ENCODE measurements around the gene TXNRD3.

The TXNRD3 gene

DNA sequence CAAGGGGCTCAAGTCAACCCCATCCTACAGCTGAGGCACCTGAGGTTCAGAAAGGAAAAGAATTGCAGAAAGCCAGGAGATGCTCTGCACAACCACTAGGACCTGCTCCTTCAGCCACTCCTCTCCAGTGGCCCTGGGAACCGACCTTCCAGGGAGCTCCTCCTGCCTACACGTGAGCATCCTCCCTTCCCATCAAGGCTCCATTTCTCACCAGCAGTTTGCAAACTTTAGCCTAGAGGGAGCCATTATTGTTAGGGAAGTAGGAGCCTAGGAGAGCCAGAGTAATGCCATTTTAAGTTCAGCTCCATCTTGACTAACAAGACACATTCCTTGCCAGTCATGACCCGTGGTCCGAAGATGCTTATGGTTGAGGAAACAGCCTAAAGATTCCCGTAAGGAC is 37.9 kb upstream of the TXNRD3 start:
- TF ChIP-seq, protein P1, sequence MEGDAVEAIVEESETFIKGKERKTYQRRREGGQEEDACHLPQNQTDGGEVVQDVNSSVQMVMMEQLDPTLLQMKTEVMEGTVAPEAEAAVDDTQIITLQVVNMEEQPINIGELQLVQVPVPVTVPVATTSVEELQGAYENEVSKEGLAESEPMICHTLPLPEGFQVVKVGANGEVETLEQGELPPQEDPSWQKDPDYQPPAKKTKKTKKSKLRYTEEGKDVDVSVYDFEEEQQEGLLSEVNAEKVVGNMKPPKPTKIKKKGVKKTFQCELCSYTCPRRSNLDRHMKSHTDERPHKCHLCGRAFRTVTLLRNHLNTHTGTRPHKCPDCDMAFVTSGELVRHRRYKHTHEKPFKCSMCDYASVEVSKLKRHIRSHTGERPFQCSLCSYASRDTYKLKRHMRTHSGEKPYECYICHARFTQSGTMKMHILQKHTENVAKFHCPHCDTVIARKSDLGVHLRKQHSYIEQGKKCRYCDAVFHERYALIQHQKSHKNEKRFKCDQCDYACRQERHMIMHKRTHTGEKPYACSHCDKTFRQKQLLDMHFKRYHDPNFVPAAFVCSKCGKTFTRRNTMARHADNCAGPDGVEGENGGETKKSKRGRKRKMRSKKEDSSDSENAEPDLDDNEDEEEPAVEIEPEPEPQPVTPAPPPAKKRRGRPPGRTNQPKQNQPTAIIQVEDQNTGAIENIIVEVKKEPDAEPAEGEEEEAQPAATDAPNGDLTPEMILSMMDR (IDR thresholded peaks at IDR 0.05; ENCODE audit: low read depth, low read length, missing control alignments), result no peak
- no peak overlapping the region for H3K4me3 ChIP-seq (ENCODE audit: low read depth, low read length)
- in situ Hi-C loops (cut with HindIII; ENCODE audit: low sequenced_read_pairs), result no loop called here
- DNase-seq (ENCODE audit: low read depth), result no peak

DNA sequence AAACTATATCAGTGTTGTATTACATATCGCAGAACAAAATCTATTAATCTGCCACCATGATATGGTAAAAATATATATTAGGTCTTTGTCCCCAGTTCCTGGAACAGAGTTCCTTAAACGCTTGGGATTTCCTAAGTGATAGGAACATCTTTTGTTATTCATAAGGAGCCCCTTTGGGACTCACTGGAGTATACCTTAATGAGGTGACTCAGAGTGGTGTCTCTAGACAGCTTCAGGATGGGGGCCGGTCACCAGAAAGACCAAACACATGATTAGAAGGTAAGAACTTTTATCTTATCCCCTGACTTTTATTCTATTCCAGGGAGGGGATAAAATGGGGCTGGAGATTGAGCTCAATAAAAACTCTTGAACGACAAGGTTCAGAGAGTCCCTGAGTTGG is 36.8 kb upstream of the TXNRD3 start:
- no peak for DNase-seq (ENCODE audit: low read depth)
- in situ Hi-C loops (cut with HindIII; ENCODE audit: low sequenced_read_pairs), result no loop called here
- no peak overlapping the region for H3K4me3 ChIP-seq (ENCODE audit: low read depth, low read length)
- TF ChIP-seq, protein P1 (IDR thresholded peaks at IDR 0.05; ENCODE audit: low read depth, low read length, missing control alignments), result no peak

DNA sequence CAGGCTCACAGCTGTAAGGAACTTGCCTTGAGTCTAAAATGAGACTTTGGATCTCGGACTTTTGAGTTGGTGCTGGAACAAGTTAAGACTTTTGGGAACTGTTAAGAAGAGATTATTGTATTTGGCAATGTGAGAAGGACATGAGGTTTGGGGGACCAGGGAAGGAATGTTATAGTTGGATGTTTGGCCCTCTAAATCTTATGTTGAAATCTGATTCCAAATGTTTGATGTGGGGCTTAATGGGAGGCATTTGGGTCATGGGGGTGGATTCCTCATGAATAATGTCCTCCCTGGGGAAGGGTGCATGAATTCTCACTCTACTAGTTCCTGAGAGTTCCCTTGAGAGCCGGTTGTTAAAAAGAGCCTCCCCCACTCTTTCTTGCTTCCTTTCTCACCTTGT is 30.6 kb upstream of the TXNRD3 start:
- DNase-seq (ENCODE audit: low read depth), result no peak
- H3K4me3 ChIP-seq (ENCODE audit: low read depth, low read length), result no peak overlapping the region
- TF ChIP-seq, protein P1 (IDR thresholded peaks at IDR 0.05; ENCODE audit: low read depth, low read length, missing control alignments), result no peak
- in situ Hi-C loops (cut with HindIII; ENCODE audit: low sequenced_read_pairs), result no loop called here

DNA sequence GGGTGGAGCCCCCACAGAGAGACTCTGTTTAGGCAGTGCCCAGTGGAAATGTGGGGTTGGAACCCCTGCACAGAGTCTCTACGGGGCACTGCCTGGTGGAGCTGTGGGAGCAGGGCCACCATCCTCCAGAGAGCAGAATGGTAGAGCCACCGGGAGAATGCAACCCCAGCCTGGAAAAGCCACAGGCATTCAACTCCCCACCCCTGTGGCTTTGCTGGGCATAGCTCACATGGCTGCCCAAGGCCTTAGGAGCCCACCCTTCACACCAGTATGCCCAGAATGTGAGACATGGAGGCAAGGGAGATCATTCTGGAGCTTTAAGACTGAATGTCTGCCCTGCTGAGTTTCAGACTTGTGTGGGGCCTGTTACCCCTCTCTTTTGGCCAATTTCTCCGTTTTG is 30.1 kb upstream of the TXNRD3 start:
- H3K4me3 ChIP-seq (ENCODE audit: low read depth, low read length), result no peak overlapping the region
- no peak for DNase-seq (ENCODE audit: low read depth)
- TF ChIP-seq, protein P1 (IDR thresholded peaks at IDR 0.05; ENCODE audit: low read depth, low read length, missing control alignments), result no peak
- in situ Hi-C loops (cut with HindIII; ENCODE audit: low sequenced_read_pairs), result no loop called here

DNA sequence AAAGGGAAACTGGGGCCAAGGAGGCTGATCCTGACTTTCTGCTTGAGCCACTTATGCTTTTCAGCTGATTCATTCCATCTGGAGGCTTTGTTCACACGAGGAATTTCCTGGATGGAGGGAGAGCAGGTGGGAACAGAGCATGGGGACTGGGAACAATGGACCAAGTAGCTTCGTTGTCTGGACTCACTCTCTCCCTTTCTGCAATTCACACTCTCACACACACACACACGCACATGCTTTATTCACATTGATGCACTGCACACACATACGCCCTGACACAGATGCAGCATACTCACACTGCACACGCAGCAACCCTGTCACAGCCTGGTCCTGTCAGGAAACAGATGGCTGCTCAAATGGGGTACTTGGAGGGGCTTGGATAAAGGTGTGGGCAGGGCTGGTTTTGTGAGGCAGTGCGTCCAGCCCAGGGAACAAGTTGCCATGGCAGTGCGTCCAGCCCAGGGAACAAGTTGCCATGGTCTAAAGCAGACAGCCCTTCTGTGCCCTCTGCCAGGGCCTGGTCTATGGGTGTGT is 29.4 kb upstream of the TXNRD3 start:
- H3K4me3 ChIP-seq (ENCODE audit: low read depth, low read length), result no peak overlapping the region
- TF ChIP-seq, protein P1 (IDR thresholded peaks at IDR 0.05; ENCODE audit: low read depth, low read length, missing control alignments), result no peak
- in situ Hi-C loops (cut with HindIII; ENCODE audit: low sequenced_read_pairs), result no loop called here
- DNase-seq (ENCODE audit: low read depth), result no peak

DNA sequence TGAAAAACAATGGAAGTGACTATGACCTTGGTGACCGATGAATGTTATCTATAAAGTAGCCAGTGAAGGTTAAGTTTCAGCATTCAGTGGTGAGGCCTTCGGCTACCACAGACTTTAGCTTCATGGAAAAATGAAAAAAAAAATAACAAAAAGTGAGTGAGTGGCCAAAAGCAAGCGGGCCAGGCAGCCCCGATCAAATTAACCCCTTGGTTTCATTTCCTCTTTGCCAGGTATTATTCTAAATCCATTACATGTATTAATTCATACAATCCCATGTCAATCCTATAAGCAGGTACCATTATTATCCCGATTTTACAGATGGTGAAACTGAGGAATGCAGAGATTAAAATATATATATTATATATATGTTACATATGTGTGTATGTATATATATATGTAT is 28.1 kb upstream of the TXNRD3 start:
- TF ChIP-seq, protein P1 (IDR thresholded peaks at IDR 0.05; ENCODE audit: low read depth, low read length, missing control alignments), result no peak
- in situ Hi-C loops (cut with HindIII; ENCODE audit: low sequenced_read_pairs), result no loop called here
- no peak for DNase-seq (ENCODE audit: low read depth)

DNA sequence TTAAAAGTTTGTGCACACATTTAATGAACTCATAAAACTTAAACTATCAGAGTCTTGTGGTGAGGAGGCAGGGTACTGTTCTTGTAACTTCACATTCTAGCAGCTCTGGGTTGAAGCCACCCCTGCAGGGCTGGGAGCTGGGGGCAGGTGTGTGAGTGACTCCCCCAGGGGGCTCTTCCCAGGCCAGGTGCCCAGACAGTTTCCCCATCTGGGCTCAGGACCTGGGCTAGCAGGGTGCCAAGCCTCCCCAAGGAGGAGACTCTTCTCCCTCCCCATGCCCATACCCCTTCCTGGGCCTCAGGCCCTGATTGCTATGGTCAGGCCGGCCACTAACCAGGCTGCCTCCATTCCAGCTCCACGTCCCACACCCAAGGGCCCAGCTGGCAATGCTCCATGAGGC is 27.1 kb upstream of the TXNRD3 start:
- DNase-seq (ENCODE audit: low read depth), result no peak
- no peak overlapping the region for H3K4me3 ChIP-seq (ENCODE audit: low read depth, low read length)
- in situ Hi-C loops (cut with HindIII; ENCODE audit: low sequenced_read_pairs), result no loop called here
- TF ChIP-seq, protein P1 (IDR thresholded peaks at IDR 0.05; ENCODE audit: low read depth, low read length, missing control alignments), result no peak

More for the DNA sequence above, 28.1 kb upstream of the TXNRD3 start:
- H3K4me3 ChIP-seq (ENCODE audit: low read depth, low read length), result no peak overlapping the region
